KOPT-K1 (cell line): Measurements from ENCODE around the gene GRAMD1A.

ENCODE experiments used
- H3K27ac ChIP-seq: fragments of 200-600 bp; sonication (generic); 2 replicates; pipeline ENCODE4 v1.5.1; 2016; ENCODE audit warnings: antibody characterized with exemption, mild to moderate bottlenecking, low read depth, low read length; ENCODE audit not compliant: poor library complexity, severe bottlenecking
- H3K36me3 ChIP-seq: fragments of 200-600 bp; sonication (generic); 2 replicates; pipeline ENCODE4 v1.5.1; 2017; ENCODE audit warnings: antibody characterized with exemption, mild to moderate bottlenecking, low read length, moderate library complexity; ENCODE audit not compliant: insufficient read depth
- H3K9me3 ChIP-seq: fragments of 200-600 bp; sonication (generic); 2 replicates; pipeline ENCODE4 v1.5.1; 2017; ENCODE audit warnings: antibody characterized with exemption, low read length, mild to moderate bottlenecking; ENCODE audit not compliant: insufficient read depth, poor library complexity, severe bottlenecking

The GRAMD1A gene

GRCh38 chr19:35069696-35070095, 69.6 kb downstream of the GRAMD1A start:
- Histone ChIP-seq H3K9me3 (peaks cover 6% of the 10 kb centered on the region), H3K36me3 (no peaks in the 10 kb centered on the region), H3K27ac (no peak overlapping the region)

DNA sequence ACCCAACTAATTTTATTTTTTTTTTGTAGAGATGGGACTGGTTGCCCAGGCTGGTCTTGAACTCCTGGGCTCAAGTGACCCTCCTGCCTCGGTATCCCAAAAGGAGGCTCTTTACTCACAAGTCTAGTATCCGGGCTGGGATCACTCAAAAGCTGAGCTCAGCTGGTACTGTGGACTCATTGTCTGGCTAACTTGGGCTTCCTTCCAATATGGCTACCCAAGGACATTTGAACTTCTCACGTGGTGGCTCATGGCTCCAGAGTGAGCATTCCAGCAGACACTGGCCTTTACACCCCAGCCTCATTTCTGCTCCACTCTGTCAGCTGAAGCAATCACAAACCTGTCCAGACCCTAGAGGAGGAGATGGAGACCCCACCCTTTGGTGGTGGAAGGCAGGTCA, 70.3 kb downstream of the GRAMD1A start:
- H3K27ac ChIP-seq, result no peak overlapping the region
- H3K36me3 ChIP-seq, result no peaks in the 10 kb centered on the region
- H3K9me3 ChIP-seq, result peaks cover 6% of the 10 kb centered on the region

GRCh38 chr19:35073516-35073915, 73.4 kb downstream of the GRAMD1A start:
- peaks cover 6% of the 10 kb centered on the region for H3K9me3 ChIP-seq
- H3K27ac ChIP-seq, result no peak overlapping the region
- no peaks in the 10 kb centered on the region for H3K36me3 ChIP-seq

GRCh38 chr19:35073941-35074340, 73.8 kb downstream of the GRAMD1A start:
- no peak overlapping the region for H3K27ac ChIP-seq
- H3K9me3 ChIP-seq, result peaks cover 6% of the 10 kb centered on the region
- H3K36me3 ChIP-seq, result no peaks in the 10 kb centered on the region

- Histone ChIP-seq H3K36me3 (no peaks in the 10 kb centered on the region), H3K27ac (no peak overlapping the region), H3K9me3 (peaks cover 6% of the 10 kb centered on the region)
Measured at GRCh38 chr19:35074426-35075201, 74.5 kb downstream of the GRAMD1A start.

GRCh38 chr19:35075202-35076025, 75.3 kb downstream of the GRAMD1A start:
- Histone ChIP-seq H3K27ac (no peak overlapping the region), H3K36me3 (no peaks in the 10 kb centered on the region), H3K9me3 (peaks cover 4% of the 10 kb centered on the region)

DNA sequence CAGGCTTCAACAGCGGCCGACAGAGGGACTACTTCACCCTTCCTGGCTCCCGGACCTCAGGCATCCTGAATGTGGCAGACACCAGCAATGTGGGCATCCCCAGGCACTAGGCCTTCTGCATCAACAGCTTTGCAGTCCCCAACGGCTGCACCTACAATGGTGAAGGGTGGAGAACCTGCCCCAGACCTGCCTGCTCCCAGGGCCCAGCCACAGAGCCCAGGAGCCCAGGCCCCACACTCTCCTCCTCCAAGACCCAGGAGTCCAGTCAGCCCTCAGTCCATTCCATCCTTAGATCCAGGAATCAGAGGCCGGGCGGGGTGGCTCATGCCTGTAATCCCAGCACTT, 75.9 kb downstream of the GRAMD1A start:
- Histone ChIP-seq H3K36me3 (no peaks in the 10 kb centered on the region), H3K27ac (no peak overlapping the region), H3K9me3 (no peaks in the 10 kb centered on the region)
